Activated T-cell treated with anti-CD3 and anti-CD28 coated beads, Interleukin-2, amount 50 U/mL, for 1 hour (primary cell): Measurements from ENCODE around the gene CPNE2.
"Not testable (repeated sequence)": the region's sequence is repeated elsewhere in the genome, so short reads cannot be mapped to it uniquely, and the experiment has no call there.

Experiments used
- DNase-seq: peaks from one replicate; pipeline ENCODE4 v3.0.0-alpha.2; 2020

The CPNE2 gene

DNA sequence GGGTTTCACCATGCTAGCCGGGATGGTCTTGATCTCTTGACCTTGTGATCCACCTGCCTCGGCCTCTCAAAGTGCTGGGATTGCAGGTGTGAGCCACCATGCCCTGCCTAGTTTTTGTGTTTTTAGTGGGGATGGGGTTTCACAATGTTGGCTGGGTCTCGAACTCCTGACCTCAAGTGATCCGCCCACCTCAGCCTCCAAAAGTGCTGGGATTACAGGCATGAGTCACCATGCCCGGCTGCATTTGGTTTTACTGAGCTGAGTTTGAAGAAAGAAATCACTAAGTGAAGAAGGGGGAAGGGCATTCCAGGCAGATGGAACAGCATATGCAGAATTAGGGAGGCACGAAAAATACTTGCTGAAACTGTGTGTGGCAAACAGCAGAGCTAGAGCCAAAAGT, 7.6 kb downstream of the CPNE2 start:
- not testable (repeated sequence) for DNase-seq

DNA sequence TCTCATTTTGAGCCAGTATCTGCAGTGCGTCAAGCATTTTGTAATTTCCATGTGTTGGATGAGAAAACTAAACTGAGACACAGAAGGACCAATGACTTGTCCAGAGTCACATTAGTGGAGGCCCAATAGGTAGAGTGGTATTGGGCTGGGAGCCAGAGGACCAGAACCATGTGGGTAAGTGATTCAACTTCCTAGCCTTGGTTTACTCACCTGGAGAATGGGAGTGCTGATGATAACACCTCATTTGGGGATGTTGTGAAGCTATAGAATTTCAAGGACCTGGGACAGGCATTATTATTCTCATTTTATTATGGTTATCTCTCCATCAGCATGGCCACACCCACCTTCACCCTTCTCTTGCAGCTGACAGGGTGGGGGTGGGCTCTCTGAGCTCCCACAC, 8.1 kb downstream of the CPNE2 start:
- DNase-seq: no peak

DNA sequence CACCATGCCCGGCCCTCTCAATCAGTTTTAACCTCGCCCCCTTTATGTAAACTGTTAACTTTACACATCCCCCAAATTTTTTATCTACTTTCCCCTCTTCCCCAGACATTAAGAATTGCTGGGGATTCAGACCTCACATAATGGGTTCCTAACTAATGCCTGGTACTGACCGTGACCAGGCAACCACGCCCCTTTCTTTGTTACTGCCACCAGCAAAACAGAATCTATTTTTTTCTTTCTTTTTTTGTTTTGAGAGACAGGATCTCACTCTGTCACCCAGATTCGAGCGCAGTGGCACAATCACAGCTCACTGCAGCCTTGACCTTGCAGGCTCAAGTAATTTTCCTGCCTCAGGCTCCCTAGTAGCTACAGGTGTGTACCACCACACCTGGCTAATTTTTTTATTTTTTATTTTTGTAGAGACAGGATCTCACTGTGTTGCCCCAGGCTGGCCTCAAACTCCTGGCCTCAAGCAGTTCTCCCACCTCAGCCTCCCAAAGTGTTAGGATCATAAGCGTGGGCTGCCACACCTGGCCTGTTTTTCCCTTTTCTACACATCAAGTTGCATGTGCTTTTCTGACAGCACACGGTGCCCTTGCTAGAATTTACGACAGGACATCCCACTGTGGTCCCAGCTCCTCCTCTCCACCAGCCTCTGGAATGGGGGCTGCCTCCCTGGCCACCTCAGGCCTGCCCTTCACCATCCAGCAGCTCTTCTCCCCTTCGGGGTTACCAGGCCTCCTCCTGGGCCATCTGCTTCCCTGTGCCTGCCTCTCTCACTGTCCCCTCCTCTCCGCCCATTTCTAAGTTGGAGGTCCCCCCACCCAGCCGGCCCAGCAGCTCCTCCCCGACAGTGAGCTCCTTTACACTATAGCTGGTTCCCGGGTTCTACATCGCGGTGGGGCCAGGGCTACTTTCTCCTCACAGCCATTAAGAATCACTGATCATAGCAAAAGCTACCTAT, 10.8 kb downstream of the CPNE2 start:
- no peak for DNase-seq

DNA sequence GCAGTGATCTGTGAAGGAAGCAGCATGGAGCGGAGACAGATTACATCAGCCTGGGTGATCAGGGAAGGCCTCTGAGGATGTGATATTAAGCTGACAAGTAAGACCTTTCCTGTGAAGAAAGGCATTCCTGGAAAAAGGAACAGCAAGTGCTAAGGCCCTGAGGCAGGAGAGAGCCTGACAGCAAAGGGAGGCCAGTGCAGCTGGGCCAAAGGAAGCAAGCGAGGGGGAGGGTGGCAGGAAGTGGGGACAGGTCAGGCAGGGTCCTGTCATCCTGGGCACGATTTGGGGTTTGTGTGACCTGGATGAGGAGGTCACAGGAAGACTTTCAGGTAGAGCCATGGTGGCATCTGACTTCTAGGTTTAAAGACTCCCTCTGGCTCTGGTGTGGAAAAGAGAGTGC, 12.3 kb downstream of the CPNE2 start:
- DNase-seq: no peak

DNA sequence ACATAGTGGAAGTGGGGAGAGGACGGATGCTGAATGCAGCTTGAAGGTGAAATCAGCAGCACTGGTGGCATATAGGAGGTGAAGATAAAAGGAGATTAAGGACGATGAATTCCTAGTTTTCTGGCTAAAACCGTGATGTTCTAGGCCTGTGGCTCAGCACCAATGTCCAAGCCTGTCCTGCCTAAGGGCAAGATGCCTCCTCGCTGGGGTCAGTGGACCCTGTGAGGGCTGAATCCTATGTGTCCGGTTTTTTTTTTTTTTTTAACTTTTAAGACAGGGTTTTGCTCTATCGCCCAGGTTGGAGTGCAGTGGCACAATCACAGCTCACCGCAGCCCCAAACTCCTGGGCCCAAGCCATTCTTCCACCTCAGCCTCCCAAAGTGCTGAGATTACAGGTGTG, 12.8 kb downstream of the CPNE2 start:
- DNase-seq: no peak

DNA sequence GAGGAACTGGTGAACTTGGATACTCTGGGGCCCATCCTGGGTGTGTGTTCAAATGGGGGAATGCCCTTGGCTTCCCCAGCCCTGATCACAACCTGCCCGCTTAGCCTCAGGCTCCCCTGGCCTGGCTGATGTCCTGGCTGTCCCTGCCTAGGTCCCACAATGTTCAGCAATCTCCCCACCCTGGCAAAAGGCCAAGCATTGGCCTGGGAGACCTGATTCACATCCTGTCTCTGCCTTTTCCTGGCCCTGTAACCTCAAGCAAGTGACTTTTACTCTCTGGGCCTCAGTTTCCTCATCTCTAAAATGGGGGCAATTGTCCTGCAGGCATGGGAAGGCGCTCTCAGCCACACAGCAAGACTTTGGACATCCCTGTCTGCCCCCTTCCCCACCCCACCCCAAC, 14.4 kb downstream of the CPNE2 start:
- DNase-seq: no peak

DNA sequence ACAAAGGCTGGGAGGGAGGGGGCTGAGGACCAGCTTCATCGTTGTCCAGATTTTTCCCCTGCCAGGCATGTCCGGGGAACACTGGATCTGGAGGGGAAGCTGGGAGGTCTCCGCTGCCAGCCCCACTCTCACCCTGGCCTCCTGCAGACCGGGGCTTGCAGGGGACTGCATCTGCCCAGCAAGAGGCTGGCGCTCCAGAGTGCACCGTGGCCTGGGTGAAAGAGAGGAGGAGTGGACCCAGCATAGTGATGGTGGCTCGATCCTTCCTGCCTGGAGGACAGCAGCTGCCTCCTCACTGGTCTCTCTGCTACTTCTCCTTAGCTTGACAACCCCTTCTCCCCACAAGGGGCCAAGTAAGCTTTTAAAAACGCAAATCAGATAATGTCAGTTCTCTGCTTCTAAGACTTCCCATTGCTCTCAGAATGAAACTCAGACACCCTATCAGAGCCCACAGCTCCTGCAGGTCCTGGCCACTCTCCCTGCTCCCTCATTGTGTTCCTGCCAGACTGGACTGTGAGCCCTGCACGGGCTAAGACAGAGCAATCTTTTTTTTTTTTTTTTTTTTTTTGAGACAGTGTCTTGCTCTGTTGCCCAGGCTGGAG, 15.0 kb downstream of the CPNE2 start:
- DNase-seq: no peak

DNA sequence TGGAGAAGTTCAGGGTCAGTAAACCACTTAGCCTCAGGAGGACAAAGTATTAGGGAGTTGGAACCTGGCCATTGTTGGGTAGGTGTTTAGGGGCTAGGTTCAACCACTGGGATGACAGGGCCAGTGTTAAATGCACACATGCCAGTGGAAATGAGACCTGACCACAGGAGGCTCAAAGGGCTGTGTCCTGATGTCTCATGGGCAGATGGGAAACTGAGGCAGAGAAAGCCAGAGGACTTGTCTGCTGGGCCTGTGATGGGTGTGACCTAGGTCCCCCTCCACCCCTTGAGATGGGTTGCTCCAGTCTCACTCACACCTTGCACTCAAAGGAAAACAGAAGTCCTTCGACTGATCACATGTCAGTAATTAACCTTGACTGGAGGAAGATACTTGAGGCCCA, 16.0 kb downstream of the CPNE2 start:
- DNase-seq: no peak

DNA sequence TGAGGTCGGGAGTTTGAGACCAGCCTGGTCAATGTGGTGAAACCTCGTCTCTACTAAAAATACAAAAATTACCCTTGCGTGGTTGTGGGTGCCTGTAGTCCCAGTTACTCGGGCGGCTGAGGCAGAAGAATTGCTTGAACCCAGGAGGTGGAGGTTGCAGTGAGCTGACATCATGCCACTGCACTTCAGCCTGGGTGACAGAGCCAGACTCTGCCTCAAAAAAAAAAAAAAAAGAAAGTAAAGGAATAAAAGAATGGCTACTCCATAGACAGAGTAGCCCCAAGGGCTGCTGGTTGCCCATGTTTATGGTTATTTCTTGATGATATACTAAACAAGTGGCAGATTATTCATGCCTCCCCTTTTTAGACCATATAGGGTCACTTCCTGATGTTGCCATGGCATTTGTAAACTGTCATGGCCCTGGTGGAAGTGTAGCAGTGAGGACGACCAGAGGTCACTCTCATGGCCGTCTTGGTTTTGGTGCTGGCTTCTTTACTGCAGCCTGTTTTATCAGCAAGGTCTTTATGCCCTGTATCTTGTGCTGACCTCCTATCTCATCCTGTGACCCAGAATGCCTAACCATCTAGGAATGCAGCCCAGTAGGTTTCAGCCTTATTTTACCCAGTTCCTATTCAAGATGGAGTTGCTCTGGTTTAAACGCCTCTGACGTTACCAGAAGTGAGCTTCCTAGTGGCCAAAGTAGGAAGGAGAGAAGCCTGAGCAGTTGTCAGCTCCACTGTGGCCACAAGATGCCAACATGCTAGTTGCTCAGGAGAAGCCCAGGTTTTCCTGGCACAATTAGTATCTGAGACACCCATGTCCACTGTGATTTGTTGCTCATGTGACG, 17.1 kb downstream of the CPNE2 start:
- not testable (repeated sequence) for DNase-seq

DNA sequence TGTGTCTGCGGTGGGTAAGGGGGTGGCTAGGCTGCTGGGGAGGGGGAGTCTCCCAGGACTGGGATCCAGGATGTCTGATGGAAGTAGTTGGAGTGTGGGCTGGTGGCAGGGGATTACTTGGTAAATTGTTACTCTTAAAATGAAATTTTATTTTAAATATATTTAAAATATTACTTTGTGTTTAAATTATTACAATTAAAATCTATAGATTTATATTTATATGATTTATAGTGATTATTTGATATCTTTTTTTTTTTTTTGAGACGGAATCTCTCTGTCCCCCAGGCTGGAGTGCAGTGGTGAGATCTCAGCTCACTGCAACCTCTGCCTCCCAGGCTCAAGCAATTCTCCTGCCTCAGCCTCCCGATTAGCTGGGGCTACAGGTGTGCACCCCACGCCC, 18.6 kb downstream of the CPNE2 start:
- DNase-seq: no peak

DNA sequence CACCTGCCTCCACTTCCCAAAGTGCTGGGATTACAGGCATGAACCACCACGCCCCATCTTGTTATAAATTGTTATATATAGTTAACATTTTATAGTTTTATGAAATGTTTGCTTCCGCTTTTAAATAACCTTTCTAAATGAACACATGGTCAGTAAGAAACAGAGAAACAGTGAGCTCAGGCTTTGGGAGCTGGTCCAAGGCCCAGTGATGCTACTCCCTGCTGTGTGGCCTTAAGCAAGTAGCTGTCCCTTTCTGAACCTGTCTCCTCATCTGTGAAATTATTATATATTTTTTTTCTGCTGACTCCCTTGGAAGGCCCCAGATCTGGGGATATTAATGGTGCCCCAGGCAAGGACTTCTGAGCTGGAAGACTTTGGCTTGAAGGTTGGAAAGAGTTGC, 19.0 kb downstream of the CPNE2 start:
- no peak for DNase-seq

DNA sequence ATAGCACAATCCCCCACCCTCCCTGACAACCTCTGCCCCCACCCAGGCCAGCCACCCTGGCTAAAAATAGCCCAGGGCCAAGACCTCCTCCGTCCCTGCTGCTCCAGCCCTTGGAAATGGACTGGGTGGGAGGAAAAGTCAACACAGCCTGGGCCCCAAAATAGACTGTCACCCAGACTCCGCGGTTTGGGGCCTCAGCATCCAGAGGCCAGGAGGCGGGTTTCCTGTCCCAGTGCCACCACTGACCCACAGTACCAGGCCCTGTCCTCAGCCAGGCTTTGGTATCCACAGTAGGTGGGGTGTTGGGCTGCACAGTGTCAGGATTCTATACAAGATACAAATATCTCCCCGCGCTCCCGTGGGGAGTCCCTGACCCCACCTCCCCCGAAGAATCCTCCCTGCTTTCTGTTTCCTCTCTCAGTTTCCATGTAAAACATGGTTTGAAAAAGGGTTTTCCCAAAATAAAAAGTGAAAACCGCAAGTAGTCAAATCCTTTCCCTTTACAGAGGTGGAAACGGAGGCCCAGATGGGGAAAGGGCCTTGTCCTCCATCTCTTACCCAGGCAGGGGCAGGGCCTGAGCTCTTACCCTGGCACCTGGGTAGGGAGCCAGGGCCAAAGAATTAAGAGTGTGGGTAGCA, 20.1 kb downstream of the CPNE2 start:
- DNase-seq: no peak

DNA sequence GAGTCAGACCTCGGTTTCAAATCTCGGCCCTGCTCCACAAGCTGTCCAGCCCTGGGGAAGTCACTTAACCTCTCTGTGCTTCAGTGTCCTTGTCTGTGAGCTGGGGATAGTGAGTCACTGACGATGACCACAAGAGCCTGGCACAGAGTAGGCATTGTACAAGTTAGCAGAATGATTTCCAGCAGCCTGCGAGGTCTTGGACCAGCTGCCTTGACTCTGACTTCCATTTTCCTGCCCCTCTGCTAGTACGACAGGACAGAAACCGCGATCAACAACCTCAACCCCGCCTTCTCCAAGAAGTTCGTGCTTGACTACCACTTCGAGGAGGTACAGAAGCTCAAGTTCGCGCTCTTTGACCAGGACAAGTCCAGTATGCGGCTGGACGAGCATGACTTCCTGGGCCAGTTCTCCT, 20.7 kb downstream of the CPNE2 start:
- no peak for DNase-seq

DNA sequence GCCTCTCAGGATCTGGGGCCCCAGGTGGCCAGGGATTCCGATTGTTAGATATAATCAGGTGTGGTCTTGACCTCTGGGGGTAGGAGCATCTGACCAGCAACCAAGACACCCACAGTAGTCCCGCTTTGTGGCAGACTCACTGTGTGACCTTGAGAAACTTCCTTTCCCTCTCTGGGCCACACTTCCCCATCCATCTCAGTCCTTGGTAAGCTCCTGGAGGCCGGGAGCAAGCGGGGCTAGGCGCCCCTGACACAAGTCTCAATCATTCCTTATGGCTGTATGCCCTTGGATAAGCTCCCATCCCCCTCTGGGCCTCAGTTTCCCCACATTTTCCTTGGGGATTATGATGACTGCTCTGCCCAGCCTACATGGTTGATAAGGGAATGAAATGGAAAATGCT, 21.3 kb downstream of the CPNE2 start:
- no peak for DNase-seq

DNA sequence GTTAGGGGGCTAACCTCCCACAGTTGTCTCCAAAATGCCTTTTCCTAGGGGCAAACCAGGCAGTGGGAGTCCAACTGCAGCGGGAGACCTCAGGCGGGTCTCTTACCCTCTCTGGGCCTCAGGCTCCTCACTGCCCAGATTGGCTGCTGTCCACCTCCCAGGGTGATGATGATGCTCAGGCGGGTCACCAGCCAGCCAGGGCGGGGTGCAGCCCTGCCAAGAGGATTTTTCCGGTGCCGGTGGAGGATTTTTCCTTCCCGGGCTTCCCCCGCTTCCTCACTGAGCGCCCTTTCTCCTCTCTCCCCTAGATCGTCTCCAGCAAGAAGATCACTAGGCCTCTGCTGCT, 22.8 kb downstream of the CPNE2 start:
- DNase-seq: no peak

DNA sequence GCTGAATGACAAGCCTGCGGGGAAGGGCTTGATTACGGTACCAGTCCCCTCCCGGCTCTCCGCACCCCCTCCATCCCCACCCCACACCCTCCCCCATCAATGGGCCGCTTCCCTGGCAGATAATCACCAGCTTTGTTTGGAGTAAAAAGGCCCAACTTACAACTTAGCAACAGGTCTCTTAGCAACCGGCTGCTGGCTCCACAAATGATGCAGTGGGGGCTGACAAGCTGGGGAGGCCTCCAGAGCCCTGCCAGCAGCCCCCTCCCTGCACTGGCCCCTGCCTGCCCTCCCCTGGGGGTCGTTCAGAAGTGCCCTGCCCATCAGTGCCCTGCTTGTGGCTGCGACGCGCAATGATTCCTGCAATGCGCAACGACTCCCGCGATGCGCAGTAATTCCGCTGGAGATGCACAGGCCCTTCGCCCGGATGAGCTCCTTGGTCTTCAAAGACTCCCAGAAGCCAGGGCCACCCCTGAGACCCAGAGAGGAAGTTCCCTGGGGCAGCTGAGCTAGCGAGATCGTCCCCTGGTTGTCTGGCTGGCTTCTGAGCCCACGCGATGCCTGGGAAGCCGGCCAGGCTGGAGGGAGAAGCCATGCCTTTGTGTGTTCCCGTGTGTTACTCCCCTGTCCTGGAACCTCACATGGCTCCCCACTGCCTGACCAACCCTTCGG, 23.3 kb downstream of the CPNE2 start:
- DNase-seq: no peak

DNA sequence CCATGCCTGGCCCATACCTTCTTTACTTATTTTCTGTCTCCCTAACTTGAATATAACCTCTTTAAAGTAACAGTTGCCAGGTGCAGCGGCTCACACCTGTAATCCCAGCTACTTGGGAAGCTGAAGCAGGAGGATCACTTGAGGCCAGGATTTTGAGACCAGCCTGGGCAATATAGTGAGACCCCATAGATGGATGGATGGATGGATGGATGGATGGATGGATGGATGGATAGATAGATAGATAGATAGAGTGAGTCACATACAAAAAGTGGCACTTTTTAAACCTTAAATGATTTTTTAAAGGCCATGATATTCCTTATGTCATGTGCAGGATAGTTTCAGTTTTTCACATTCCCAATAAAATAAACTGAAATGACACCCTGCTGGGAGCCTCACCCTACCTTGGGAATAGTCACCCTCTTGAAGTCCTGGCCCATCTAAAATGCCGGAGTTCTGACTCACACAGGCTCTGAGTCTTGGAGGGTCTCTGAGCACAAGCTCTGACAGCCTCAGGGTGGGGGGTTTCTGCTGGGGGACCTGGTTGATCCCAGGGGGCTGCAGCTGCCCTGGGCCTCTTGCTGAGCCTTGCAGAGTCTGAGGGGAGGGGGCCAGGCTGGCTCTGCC, 26.2 kb downstream of the CPNE2 start:
- no peak for DNase-seq

DNA sequence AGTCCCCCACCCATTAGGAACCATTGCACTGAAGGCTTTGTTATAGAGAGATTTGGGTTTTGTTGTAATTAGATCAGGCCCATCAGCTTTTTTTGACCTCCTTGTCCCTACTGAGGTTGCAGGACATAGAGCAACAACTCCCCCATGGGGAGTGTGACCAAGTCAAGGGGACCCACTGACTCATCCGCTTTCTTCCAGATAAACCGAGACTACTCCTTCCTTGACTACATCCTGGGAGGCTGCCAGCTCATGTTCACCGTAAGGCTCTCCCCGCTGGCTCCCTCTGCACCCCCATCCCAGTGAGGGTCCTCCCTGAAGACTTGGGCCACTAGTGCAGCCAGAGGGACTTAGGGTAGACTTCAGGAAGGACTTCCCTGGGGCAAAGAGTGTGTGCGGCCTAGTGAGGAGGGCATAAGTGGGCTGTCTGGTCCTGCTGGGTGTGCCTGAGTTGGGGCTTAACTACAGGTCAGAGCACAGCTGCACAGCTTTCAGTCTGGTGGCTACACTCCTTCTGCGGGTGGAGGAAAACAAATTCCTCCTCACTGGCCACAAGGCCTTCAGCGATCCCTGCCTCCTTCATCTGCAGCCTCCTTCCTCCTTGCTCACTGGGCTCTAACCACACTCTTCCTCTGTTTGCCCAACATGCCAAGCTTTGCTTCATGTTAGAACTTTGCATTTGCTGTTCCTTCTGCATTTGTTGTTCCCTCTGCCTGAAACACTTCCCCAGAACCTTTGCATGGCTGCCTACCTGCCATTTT, 31.0 kb downstream of the CPNE2 start:
- no peak for DNase-seq

DNA sequence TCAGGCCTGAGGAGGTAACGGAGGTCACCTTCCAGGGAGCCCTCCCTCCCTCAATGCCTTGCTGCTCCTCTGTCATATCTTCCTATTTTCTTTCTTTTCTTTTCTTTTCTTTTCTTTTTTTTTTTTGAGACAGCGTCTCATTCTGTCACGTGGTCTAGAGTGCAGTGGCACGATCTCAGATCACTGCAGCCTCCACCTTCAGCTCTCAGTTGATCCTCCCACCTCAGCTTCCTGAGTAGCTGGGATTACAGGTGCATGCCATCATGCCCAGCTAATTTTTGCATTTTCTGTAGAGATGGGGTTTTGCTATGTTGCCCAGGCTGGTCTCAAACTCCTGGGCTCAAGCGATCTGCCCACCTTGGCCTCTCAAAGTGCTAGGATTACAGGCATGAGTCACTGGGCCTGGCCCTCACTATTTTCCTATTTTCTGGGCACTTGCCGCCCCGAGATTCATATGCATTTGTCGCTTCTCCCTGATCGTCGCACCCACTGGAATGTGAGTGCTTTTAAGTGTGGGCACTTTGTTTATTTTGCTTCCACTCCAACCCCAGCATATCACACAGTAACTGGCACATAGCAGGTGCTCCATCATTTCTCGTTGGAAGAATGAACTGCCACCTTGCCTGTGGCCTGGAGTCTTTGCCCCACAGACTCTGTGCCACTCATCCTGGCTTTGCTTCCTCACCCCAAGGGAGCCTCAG, 31.7 kb downstream of the CPNE2 start:
- no peak for DNase-seq

DNA sequence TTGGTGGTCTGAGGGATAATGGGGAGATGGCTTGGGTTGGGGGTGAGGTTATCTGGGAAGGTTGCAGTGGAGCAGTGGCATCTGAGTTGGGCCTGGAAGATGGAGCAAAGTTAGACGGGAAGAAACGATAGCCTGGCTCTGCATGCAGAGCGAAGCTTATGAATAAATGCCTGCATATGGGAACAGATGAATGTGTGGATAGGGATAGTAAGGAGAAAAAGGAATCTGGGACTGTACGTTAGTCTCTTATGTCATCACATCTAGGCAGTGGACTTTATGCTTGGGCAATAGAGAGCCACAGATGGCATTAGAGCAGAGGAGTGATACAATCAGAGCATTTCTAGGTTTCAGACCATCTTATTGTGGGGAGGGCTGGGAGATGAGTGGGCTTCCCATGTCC, 33.0 kb downstream of the CPNE2 start:
- DNase-seq: no peak

DNA sequence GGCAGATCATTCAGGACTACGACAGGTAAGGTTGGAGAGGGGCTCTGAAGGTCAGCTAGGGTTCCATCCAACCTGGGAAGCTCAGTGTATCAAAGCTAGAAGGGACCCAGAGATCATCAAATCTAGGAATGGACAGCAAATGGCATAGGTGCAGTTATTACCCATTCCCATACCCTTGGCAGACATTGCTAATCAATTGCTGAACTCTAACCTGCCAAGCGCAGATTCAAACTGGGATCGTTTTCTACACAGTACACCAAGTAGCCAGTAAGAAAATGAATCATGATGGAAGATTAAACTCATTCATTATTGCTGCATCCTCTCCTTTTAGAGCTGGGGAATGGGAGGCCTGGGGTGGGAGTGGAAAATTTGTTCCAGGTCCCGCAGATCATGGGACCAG, 33.6 kb downstream of the CPNE2 start:
- no peak for DNase-seq
